Muscle of arm (tissue), 12 donors: ENCODE measurements around the gene SAMSN1. TPM values are rescaled to one million over a fixed set of nuclear protein-coding genes. Genes with fewer than 3 reads are reported as not detected.

Experiments
- DNase-seq: peaks from one replicate; pipeline ENCODE4 v3.0.0-alpha.2; 2013
- polyA plus RNA-seq, 12 donors: library from polyadenylated mRNA; unstranded; fragments of 120-200 nt; gene quantifications; one replicate each; pipeline ENCODE4 v1.2.1, GENCODE V29; 2013; ENCODE audit not compliant: insufficient read length in 12 of 12

The SAMSN1 gene
- polyA plus RNA-seq, 12 donors: 1.1 to 4.0 (median 2.1) TPM; not detected in 2

GRCh38 chr21:14448784-14449183 lies 97.3 kb downstream of the SAMSN1 start:
- DNase-seq: no peak

- DNase-seq: no peak
Measured at GRCh38 chr21:14438211-14438610, 107.9 kb downstream of the SAMSN1 start.

- DNase-seq: no peak
Measured at GRCh38 chr21:14435423-14435822, 110.7 kb downstream of the SAMSN1 start.

Other genes with a start within 250 kb of the SAMSN1 start
- gene HSPA13, start 163.2 kb downstream of the SAMSN1 start, polyA plus RNA-seq: 10 to 100 TPM in 11 of 12 donors, not detected in 1; 24.2 to 46.9 (median 33.5) TPM